ENCODE measurements around the gene WDR54.
"Not testable (repeated sequence)": the region's sequence is repeated elsewhere in the genome, so short reads cannot be mapped to it uniquely, and the experiment has no call there.

WDR54 gene

GRCh38 chr2:74407682-74408081 is 13.8 kb upstream of the WDR54 start:
- DNase-seq, result no peak

DNA sequence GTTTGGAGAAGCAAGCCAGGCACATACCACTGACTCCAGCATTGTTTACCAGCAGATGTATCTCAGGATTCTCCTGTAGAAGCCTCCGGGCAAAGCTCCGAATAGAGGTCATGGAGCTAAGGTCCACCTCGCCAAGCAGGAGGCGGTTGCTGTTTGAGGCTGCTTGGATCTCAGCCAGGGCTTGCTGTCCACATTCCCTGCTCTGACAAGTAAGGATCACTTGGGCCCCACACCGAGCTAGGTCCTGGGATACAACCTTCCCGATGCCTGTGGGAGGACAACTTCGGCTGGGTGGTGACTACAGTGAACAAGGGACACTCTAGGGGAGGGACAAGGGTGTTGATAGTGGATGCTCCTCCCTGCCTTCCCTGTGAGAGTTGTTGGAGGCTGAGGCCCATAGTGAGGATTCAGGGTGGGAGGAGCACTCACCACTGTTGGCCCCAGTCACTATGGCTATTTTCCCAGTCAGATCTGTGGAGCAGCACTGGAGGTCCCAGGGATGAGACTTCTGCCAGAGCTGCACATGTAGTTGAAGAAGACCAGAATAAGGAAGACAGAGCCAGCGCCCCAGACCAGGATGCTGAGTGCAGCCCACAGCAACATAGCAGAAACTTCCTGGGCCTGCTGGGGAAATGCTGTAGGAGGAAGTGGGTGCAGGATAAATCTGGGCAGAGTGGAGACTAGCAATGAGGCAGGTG is 8.4 kb upstream of the WDR54 start:
- no peak for DNase-seq

- no peak for DNase-seq
Observed at GRCh38 chr2:74414441-74414840, 7.1 kb upstream of the WDR54 start.

- DNase-seq, result no peak
Observed at GRCh38 chr2:74414881-74415761, 6.4 kb upstream of the WDR54 start.

- DNase-seq, result no peak
Observed at GRCh38 chr2:74415762-74416395, 5.7 kb upstream of the WDR54 start.

GRCh38 chr2:74416778-74417177 is 4.8 kb upstream of the WDR54 start:
- DNase-seq, result no peak

DNA sequence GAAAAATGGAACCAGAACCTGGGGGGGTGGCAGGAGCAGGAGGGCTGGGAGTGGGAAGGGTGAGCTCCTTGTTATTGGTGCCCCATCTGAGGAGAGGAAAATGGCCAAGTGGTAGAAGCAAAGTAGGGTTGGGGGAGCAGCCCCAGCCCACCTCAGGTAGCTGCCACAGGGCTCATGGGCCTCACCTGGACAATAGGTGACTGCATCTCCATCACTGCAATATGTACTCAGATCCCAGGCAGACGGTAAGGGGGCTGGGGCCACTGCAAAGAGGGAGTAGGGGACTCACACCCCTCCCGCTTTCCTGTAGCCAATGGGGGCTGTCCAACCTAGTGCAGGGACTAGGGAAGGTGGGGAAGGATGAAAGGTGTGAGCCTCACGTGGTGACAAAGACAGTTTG is 4.3 kb upstream of the WDR54 start:
- no peak for DNase-seq

DNA sequence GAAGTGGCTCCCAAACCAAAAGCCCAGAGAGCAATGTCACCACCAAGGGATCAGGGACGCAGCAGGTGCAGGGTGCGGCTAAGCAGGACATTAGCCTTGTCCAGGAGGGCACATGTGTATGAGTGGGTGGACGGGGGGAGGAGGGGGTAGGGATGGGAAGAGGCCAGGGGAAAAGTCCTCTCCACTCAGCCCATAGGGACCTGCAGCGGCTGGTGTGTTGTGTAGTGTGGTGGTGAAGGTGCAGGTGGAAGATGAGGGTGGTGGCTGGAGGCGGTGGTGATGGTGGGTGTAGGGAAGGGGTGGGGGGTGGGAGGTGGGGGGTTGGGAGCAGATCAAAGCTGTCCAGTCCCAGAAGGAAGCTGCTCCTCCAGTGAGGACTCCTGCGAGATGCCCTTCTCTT is 3.8 kb upstream of the WDR54 start:
- DNase-seq, result no peak

GRCh38 chr2:74418312-74418711 is 3.2 kb upstream of the WDR54 start:
- no peak for DNase-seq

DNA sequence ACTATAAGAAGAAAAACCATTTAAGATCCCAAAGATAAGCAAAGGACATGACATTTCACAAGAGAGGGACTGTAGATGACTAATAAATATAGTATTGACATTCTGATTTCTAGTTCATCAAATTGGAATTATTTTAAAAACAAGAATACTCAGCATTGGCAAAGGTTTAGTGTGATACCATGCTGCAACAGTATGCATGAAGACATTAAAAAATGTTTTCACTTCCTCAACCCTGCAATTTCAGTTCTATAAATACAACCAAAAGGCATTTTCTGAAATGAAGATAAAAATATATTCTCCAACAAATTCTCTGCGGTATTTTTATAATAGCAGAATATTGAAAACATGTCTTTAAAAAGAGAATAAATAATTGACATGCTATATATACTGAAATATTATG is 2.2 kb upstream of the WDR54 start:
- no peak for DNase-seq

- DNase-seq, result no peak
Observed at GRCh38 chr2:74420006-74420405, 1.5 kb upstream of the WDR54 start.

DNA sequence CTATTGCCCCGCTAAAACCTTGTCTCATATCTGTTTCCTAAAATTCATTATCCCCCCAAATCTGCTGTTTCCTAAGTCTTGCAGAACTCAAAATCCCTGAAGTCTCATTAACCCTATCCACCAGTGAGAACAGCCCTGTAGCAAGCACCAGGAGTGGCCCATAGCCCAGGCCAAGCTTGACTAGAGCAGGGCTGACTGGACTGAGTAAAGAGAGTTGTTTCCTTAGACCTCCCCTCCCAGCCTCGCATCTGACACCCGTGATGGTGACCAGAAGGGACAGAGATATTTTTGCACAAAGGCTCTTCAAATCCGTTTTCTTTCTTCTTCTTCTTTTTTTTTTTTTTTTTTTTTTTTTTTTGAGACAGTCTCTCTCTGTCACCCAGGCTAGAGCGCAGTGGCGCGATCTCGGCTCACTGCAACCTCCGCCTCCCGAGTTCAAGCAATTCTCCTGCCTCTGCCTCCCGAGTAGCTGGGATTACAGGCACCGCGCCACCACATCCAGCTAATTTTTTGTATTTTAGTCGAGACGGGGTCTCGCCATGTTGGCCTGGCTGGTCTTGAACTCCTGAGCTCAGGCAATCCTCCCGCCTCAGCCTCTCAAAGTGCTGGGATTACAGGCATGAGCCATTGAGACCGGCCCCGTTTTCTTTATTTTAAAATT is 957 bp upstream of the WDR54 start:
- not testable (repeated sequence) for DNase-seq

DNA sequence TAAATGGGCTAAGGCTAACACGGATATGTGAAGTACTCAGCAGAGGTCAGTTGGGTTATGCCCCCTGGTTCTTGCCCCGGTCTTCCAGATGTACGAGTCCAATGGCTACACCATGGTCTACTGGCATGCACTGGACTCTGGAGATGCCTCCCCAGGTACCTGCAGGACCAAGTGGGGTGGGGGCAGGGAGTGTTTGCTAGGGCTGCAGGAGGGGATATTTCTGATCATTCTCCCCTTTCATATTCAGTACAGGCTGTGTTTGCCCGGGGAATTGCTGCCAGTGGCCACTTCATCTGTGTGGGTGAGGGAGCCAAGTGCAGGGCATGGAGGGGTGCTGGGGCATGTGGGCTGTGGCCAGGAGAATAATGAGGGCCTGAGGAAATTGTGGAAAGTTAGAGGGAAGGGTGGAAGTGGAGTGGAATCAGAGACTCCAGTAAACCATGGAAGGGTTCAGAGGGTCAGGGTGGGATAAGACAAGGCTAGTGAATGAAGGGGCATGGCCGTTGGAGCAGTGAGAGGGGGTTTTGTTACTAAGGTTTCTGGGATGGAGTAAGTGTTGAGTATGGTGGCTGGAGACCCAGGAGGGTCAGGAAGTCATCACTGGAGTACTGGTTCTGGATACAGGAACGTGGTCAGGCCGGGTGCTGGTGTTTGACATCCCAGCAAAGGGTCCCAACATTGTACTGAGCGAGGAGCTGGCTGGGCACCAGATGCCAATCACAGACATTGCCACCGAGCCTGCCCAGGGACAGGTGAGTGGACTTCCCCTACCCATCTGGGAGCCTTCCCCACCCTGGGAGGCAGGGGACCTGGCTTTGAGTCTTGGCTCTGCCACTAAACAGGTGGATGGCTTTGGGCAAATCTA is 1.9 kb downstream of the WDR54 start:
- DNase-seq, result no peak

- no peak for DNase-seq
Observed at GRCh38 chr2:74424139-74424992, 2.8 kb downstream of the WDR54 start.

DNA sequence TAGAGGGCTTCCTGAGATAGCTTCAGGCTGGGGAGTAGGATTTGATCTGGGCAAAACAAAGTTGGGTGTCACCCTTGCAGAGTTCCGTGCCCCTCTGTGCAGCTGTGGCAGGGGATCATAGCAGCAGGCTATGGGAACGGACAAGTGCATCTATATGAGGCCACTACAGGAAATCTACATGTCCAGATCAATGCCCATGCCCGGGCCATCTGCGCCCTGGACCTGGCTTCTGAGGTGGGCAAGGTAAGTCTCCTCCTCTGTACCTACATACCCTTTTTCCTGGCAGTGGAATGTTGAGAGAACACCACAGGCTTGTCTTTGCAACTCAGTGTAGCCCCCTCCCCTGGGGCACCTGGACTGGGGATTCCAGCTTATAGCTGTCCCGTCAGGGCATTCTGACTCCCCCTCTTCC is 3.5 kb downstream of the WDR54 start:
- no peak for DNase-seq

DNA sequence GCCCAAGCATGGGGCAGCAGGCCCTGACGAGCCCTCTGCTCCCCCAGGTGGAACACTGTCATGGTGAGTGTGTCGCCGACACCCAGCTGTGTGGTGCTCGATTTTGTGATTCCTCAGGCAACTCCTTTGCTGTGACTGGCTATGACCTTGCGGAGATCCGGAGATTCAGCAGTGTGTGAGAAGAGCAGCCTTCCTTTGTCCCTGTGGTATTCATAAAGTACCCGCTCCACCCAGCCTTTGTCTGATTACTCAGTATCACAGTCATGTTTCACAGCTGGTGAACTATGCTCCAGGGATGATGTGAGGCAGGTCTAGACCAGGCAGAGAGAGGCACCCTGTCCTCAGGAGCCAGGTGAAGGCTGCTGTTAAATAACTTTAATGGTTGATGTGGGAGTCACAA is 4.0 kb downstream of the WDR54 start:
- DNase-seq, result no peak

DNA sequence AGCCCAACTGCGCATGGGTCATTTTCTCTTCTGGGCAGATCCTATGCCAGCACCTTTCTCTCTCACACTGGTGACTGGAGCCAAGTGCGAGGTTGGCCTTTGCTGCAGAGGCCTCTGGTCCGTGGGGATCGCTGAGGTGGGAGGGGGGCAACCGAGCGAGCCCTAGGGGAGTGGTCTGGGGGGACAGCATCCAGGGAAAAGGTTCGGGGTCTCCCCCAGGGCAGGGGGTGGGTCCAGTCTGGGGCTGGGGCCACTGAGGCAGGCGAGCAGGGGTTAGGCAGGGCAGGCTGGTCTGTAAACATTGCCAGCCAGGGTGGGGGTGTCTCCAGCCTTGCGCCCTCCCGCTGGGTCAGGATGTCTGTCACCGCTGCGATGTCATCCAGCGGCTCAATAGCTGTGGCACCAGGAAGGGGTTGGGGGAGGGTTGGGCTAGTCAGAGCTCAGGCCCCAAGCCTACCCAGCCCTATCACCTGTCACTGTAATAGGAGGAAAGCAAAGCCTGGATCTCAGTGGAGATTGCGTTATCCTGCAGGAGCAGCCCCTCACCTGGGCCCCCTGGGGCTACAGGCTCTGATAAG is 4.7 kb downstream of the WDR54 start:
- no peak for DNase-seq

DNA sequence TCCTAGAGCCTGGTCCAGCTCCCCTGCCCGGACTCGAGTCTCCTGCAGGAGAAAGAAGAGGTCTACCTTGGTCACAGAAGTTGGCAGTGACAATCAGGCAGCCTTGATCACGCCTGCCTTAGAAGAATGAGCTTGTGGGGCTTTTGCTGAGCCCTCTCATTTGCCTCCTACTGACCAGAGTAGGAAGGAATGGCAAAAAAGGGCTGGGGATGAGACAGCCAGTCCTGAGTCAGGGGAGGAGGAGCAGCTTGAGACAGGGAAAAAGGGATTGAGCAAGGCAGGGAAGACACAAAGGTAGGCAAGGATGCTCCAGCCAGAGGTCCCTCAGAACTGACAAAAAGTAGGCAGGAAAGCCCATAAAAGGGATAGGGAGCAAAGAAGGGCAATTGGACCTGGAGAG is 6.0 kb downstream of the WDR54 start:
- DNase-seq, result no peak

DNA sequence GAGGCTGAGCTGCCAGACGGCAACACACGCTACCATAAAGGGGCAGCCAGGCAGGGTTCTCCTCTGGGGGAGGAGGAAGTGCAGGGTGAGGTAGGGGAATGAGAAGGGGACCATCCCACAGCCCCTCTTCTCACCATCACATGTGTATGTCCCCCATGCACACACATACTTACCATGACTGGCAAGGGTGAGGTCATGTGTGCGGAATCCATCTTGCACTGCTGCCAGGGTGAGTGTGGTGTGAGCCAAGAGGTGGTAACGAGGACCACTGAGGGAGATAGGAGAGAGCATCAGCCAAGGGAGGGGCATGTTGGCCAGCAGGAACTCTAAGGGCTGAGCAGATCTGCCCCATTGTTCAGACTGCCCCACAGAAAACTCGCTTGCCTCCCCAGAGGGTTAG is 7.1 kb downstream of the WDR54 start:
- DNase-seq, result no peak

DNA sequence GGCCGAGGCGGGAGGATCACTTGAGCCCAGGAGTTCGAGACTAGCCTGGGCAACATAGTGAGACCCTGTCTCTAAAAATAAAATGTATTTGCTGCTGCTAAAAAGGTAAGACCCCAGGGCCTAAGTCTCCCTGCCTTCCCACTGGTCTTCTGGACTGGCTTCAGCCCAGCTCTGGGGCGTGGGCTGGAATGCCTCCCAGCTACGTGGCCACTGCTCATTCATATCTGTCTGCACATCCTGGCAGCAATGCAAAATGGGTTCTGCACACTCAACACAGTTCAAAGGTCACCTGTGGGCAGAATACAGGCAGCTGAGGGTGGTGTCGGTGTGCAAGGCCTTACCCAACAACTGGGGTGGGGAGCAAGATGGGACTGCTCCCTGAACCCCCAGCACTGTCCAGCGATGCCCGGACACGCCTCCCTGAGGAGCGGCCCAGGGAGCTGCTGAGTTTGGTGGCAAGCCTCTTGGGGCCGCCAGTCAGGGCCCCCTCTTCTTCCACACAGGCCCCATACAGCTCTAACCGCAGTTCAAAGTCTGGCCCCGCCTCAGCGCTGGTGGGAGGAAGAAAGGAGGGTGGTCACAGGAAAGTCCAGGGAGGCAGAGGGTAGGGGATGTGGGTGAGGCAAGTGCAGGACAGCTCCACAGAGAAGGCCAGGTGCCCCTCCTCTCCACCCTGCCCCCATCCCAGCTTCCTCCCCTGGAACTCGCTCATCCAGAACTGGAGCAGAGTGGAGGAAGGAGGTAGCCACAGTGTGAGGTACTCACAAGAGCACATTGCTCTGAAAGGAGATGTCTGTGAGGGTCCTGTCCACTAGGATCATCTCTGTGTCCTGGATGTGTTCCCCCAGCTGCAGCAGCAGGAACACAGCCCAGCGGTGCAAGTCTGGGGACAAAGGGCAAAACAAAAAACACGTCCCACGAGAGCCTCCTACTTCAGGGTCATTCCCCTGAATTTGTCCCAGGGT is 8.2 kb downstream of the WDR54 start:
- no peak for DNase-seq

Data from T1000 (cell line).